HG02852 (cell line): Measurements from ENCODE around the gene MTTP.

ENCODE experiments used
- ATAC-seq: cut with Tn5 transposase; IDR thresholded peaks from one replicate; pipeline ENCODE4 v1.9.1; 2021; ENCODE audit warnings: mild to moderate bottlenecking, moderate library complexity; ENCODE audit not compliant: unreplicated experiment

MTTP gene

DNA sequence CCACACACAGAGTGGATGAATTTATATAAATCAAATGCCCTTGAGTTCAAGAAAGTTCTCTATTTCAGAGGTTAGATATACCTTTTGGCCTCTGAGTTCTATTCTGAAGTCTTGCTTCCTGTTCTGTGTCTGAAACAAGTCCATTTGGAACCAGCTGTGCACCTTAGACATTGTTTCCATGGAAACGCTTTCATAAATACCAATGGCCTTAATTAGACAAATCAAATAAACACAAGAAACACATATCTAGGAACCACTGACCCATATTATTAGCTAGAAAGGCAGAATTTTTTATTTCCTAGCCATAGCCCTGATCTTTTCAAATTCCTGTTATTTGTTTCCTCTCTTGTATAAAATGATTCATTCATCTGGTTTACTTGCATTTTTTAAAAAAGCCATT is 91.4 kb downstream of the MTTP start:
- ATAC-seq = no peak

DNA sequence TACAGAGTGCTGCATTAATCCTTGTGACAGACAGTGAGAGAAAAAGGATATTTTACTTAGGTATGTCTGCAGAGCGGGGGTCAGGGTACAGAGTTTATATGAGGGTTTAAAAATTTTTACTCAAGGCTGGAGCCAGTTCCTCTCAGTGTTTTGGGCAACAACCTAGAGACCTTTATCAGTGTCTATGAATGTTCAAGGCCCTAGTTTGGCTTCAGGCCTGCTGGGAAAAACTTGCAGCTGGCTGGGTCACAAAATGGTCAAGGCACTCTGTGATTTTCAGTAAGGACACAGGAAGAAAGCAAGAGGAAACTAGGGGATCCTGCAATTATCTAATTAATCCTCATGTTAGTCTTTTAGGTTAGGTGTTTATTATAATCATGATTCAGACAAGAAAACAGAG is 93.8 kb downstream of the MTTP start:
- ATAC-seq = no peak

DNA sequence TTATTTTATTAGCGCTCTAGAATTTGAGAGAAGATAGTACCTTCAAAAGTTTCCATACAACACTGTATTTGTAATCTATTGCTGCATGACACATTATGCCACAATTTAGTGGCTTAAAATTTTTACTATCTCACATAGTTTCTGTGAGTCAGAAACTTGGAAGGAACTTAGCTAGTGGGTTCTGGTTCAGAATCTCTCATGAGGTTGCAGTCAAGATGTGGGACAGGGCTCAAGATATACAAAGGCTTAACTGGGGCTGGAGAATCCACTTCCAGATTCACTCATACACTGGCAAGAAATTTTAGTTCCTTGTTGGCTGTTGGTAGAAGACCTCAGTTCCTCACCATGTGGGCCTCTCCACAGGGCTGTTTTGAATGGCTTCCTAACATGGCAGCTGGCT is 94.5 kb downstream of the MTTP start:
- ATAC-seq = no peak

DNA sequence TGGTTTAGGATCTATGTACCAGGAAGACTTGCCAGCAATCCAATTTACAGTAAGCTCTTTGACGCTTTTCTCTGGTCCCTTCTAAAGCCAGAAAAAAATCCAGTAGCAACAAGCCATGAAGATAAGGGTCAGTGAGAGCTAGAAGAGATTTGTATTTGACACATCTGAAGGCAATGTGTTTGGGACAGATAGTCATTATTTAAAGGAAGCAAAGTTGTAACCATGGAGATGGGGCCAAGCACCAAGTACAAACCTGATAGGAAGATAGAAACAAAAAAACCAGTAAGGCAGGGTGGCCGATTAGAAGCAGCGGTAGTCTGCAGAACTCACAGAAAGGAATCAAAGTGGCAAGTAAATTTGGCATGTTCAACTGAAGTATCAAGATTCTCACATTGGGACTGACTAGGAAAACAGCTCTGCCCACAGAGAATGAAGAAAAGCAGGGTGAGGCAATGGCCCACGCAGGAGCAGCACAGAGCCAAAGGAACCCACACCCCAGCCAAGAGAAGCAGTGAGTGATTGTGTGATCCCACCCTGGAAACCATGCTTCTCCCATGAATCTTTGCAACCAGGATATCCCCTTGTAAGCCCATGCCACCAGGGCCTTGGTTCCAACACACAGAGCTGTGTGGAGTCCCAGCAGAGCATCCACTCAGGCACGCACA is 95.9 kb downstream of the MTTP start:
- no peak for ATAC-seq
